Measurements from ENCODE around the gene CDH18.

- TF ChIP-seq, protein P1, sequence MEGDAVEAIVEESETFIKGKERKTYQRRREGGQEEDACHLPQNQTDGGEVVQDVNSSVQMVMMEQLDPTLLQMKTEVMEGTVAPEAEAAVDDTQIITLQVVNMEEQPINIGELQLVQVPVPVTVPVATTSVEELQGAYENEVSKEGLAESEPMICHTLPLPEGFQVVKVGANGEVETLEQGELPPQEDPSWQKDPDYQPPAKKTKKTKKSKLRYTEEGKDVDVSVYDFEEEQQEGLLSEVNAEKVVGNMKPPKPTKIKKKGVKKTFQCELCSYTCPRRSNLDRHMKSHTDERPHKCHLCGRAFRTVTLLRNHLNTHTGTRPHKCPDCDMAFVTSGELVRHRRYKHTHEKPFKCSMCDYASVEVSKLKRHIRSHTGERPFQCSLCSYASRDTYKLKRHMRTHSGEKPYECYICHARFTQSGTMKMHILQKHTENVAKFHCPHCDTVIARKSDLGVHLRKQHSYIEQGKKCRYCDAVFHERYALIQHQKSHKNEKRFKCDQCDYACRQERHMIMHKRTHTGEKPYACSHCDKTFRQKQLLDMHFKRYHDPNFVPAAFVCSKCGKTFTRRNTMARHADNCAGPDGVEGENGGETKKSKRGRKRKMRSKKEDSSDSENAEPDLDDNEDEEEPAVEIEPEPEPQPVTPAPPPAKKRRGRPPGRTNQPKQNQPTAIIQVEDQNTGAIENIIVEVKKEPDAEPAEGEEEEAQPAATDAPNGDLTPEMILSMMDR (conservative IDR thresholded peaks at IDR 0.05; ENCODE audit: low read depth, low read length) = no peak
- TF ChIP-seq RAD21 (IDR thresholded peaks at IDR 0.05; ENCODE audit: low read length) (no peak), POLR2A (IDR thresholded peaks at IDR 0.05; ENCODE audit: low read depth, low read length) (no peak), MXI1 (IDR thresholded peaks at IDR 0.05; ENCODE audit: borderline replicate concordance, low read depth, low read length) (no peak), NFE2L2 (IDR thresholded peaks at IDR 0.05; ENCODE audit: low read depth, low read length) (no peak), CHD1 (IDR thresholded peaks at IDR 0.05; ENCODE audit: low read depth, low read length) (no peak)
- TF ChIP-seq, protein P2, sequence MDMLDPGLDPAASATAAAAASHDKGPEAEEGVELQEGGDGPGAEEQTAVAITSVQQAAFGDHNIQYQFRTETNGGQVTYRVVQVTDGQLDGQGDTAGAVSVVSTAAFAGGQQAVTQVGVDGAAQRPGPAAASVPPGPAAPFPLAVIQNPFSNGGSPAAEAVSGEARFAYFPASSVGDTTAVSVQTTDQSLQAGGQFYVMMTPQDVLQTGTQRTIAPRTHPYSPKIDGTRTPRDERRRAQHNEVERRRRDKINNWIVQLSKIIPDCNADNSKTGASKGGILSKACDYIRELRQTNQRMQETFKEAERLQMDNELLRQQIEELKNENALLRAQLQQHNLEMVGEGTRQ (IDR thresholded peaks at IDR 0.05; ENCODE audit: low read depth, low read length) = no peak
Measured at GRCh38 chr5:19733612-19734495, 254.1 kb downstream of the CDH18 start.
